K562 (cell line): ENCODE results near the gene LIPN. TPM values are rescaled to one million over a fixed set of nuclear protein-coding genes. Genes with fewer than 3 reads are reported as not detected.

Source experiments
- ATAC-seq: fragments of 200-7000 bp; cut with Tn5 transposase; 3 replicates; pipeline ENCODE4 v1.9.1; 2020; ENCODE audit warnings: moderate library complexity
- BruUV-seq: library from RNA; stranded (reverse); fragments of 400-500 nt; replicated peaks from 2 replicates; lab custom pipeline; 2021; lab: Mats Ljungman, UMichigan
- CTCF ChIA-PET: fragments of 300-600 bp; formaldehyde crosslinking; extraction: SDS; loops from one replicate; lab custom pipeline; 2021; ENCODE audit warnings: low intra/inter-chr PET ratio; lab: Yijun Ruan, JAX
- POLR2A ChIA-PET: fragments of 300-600, 350-650 bp; sonication (Branson Sonifier 250); formaldehyde crosslinking; extraction: SDS; loops from one replicate; lab custom pipeline; 2021; ENCODE audit warnings: antibody characterized with exemption, inconsistent platforms; lab: Yijun Ruan, JAX
- DNase-seq, 4 experiments: peaks; one replicate each; pipeline versions ENCODE4 v3.0.0 to v3.0.0-alpha.2; 2011 to 2018; ENCODE audit warnings: low spot score in 3 of 4, mixed read lengths in 3 of 4; ENCODE audit errors: extremely low read depth in 1 of 4
- FAIRE-seq: peaks from 2 replicates; lab custom pipeline; 2011; peaks lifted over from hg19 to GRCh38; lab: Jason Lieb, UNC
- H2AFZ ChIP-seq: 2 replicates; pipeline ENCODE4 v1.6.0; 2011; ENCODE audit warnings: low read depth, low read length, control low read depth, inconsistent platforms
- H3K27ac ChIP-seq: fragments of 200-600 bp; 3 replicates; pipeline ENCODE4 v1.8.0; 2011; ENCODE audit warnings: low read depth, mild to moderate bottlenecking, control low read depth, inconsistent platforms, low read length, moderate library complexity, mixed read lengths; ENCODE audit errors: extremely low read depth
- H3K27me3 ChIP-seq, 2 experiments: fragments of 300-600 bp in 1 of 2; 2 replicates in 1 of 2; 3 replicates in 1 of 2; pipeline versions ENCODE4 v1.6.0 to v1.8.0; 2011; ENCODE audit warnings: inconsistent platforms in 2 of 2, low read length in 2 of 2, mild to moderate bottlenecking in 1 of 2, mixed read lengths in 1 of 2, moderate library complexity in 1 of 2; ENCODE audit not compliant: control insufficient read depth in 2 of 2, insufficient read depth in 2 of 2
- H3K36me3 ChIP-seq: fragments of 300-600 bp; 3 replicates; pipeline ENCODE4 v1.8.0; 2011; ENCODE audit warnings: mild to moderate bottlenecking, low read length, inconsistent platforms; ENCODE audit not compliant: control insufficient read depth, insufficient read depth
- H3K4me1 ChIP-seq, 2 experiments: fragments of 200-600 bp in 1 of 2; replicated peaks in 1 of 2; 2 replicates in 1 of 2; 3 replicates in 1 of 2; pipeline versions ENCODE4 v1.5.1 to v1.8.0; 2011; ENCODE audit warnings: inconsistent platforms in 2 of 2, low read length in 2 of 2, mild to moderate bottlenecking in 1 of 2, mixed read lengths in 1 of 2, moderate library complexity in 1 of 2; ENCODE audit not compliant: control insufficient read depth in 2 of 2, insufficient read depth in 2 of 2
- H3K4me2 ChIP-seq: 2 replicates; pipeline ENCODE4 v1.6.1; 2011; ENCODE audit warnings: low read length, control low read depth, inconsistent platforms, mixed read lengths; ENCODE audit not compliant: insufficient read depth
- H3K4me3 ChIP-seq: fragments of 200-600 bp; sonication (generic), shearing (Covaris generic); 2 replicates; pipeline ENCODE4 v1.5.1; 2016; ENCODE audit warnings: control low read depth, inconsistent platforms
- H3K79me2 ChIP-seq: fragments of 200-600 bp; 3 replicates; pipeline ENCODE4 v1.8.0; 2011; ENCODE audit warnings: low read length, inconsistent platforms; ENCODE audit not compliant: control insufficient read depth, insufficient read depth
- H3K9ac ChIP-seq, 2 experiments: 2 replicates each; pipeline versions ENCODE4 v1.6.0 to v1.6.1; 2011; ENCODE audit warnings: low read depth in 2 of 2, low read length in 2 of 2, control low read depth in 1 of 2, inconsistent platforms in 1 of 2, mild to moderate bottlenecking in 1 of 2, mixed read lengths in 1 of 2; ENCODE audit not compliant: insufficient read depth in 1 of 2
- H3K9me1 ChIP-seq: one replicate; pipeline ENCODE4 v1.6.0; 2011; ENCODE audit warnings: inconsistent platforms, mild to moderate bottlenecking, low read length, moderate library complexity; ENCODE audit not compliant: control insufficient read depth, insufficient read depth
- H3K9me3 ChIP-seq: replicated peaks from 2 replicates; pipeline ENCODE4 v1.5.1; 2011; ENCODE audit warnings: low read depth, low read length, inconsistent platforms; ENCODE audit not compliant: control insufficient read depth, insufficient read depth
- H4K20me1 ChIP-seq: replicated peaks from 2 replicates; pipeline ENCODE4 v1.6.1; 2011; ENCODE audit warnings: low read length, inconsistent platforms, mixed read lengths; ENCODE audit not compliant: control insufficient read depth, insufficient read depth
- CTBP1 ChIP-seq: fragments of 450-650 bp; IDR thresholded peaks from 2 replicates; pipeline ENCODE4 v1.6.1; 2016; ENCODE audit warnings: borderline replicate concordance
- HMG20A ChIP-seq: fragments of 450-650 bp; formaldehyde crosslinking; conservative IDR thresholded peaks from 2 replicates; pipeline ENCODE4 v1.4.0; 2020; ENCODE audit warnings: mild to moderate bottlenecking, mixed read lengths
- NCOA4 ChIP-seq: fragments of 450-650 bp; IDR thresholded peaks from 2 replicates; pipeline ENCODE4 v1.6.1; 2018; ENCODE audit warnings: mild to moderate bottlenecking; ENCODE audit not compliant: partially characterized antibody
- NONO ChIP-seq, 2 experiments: fragments of 200-400 bp in 1 of 2; fragments of 450-650 bp in 1 of 2; formaldehyde crosslinking in 1 of 2; IDR thresholded peaks; 2 replicates each; pipeline ENCODE4 v1.6.1; 2017; ENCODE audit warnings: low read depth in 2 of 2, mild to moderate bottlenecking in 2 of 2, moderate library complexity in 2 of 2, low read length in 1 of 2
- SMAD4 ChIP-seq: fragments of 250-450 bp; sonication (Bioruptor Pico); conservative IDR thresholded peaks from 2 replicates; pipeline ENCODE4 v1.8.0; 2021; ENCODE audit warnings: inconsistent platforms, mild to moderate bottlenecking, moderate library complexity
- SP1 ChIP-seq: sonication (generic); formaldehyde crosslinking; IDR thresholded peaks from 2 replicates; pipeline ENCODE4 v1.8.1; 2022; ENCODE audit warnings: mild to moderate bottlenecking, missing genetic modification reagents
- TBL1XR1 ChIP-seq, 2 experiments: IDR thresholded peaks; 2 replicates each; pipeline ENCODE4 v1.6.1; 2012; ENCODE audit warnings: improper control_type of control experiment in 2 of 2, low read length in 2 of 2, mild to moderate bottlenecking in 1 of 2
- TFE3 ChIP-seq: fragments of 450-650 bp; formaldehyde crosslinking; IDR thresholded peaks from 2 replicates; pipeline ENCODE4 v1.4.0; 2020; ENCODE audit warnings: mild to moderate bottlenecking, mixed read lengths
- TRIM25 ChIP-seq: fragments of 450-650 bp; IDR thresholded peaks from 2 replicates; pipeline ENCODE4 v1.7.0; 2016; ENCODE audit warnings: borderline replicate concordance
- YY1 ChIP-seq, 3 experiments: IDR thresholded peaks; 2 replicates each; pipeline ENCODE4 v1.6.1; 2011; ENCODE audit warnings: low read length in 2 of 3, mild to moderate bottlenecking in 2 of 3, moderate library complexity in 2 of 3, borderline replicate concordance in 1 of 3, control low read depth in 1 of 3, low read depth in 1 of 3; ENCODE audit not compliant: insufficient read depth in 3 of 3, insufficient replicate concordance in 2 of 3, control insufficient read depth in 1 of 3, insufficient read length in 1 of 3; ENCODE audit errors: extremely low read depth in 1 of 3
- ZNF398 ChIP-seq: fragments of 250-450 bp; sonication (Bioruptor Pico); IDR thresholded peaks from 2 replicates; pipeline ENCODE4 v1.8.0; 2021; ENCODE audit warnings: moderate library complexity, mild to moderate bottlenecking, inconsistent platforms
- WGBS: fragments of 100-300 bp; shearing (Covaris generic); methylation state at CpG from one replicate; pipeline ENCODE4 v1.1.6; 2016; ENCODE audit warnings: low coverage, mixed read lengths; ENCODE audit not compliant: insufficient coverage; ENCODE audit errors: missing lambda C conversion rate; 5-methylcytosine and 5-hydroxymethylcytosine counted together
- in situ Hi-C: fragments of 300-500 bp; cut with MboI; formaldehyde crosslinking; loops from 4 replicates; pipeline ENCODE4 v1.15.0; 2018; ENCODE audit warnings: inconsistent platforms, mixed read lengths
- intact Hi-C: fragments of 100-400 bp; cut with micrococcal nuclease; formaldehyde crosslinking; loops from 2 replicates; pipeline ENCODE4 v1.14.2; 2022
- polyA plus RNA-seq, 8 experiments: library from polyadenylated mRNA; depleted of rRNA in 4 of 8; stranded (reverse) in 5 of 8; unstranded in 3 of 8; fragments of >200 nt; fragmentation: Nextera tagmentation in 2 of 8; fragmentation: Illumina TruSeq in 1 of 8; extraction: Ambion mirVana in 2 of 8; extraction: Trizol in 1 of 8; gene quantifications; 2 replicates each; pipeline versions ENCODE4 v1.2.1 to v1.2.3, GENCODE V29; 2011 to 2014; ENCODE audit warnings: inconsistent platforms in 1 of 8, missing spikeins in 1 of 8
- total RNA-seq, 7 experiments: library from RNA; depleted of rRNA in 6 of 7; stranded (reverse); fragments of >200 nt in 6 of 7; fragmentation: Illumina TruSeq in 2 of 7; extraction: Trizol in 2 of 7; gene quantifications; 2 replicates each; pipeline versions ENCODE4 v1.2.1 to v1.2.3, GENCODE V29; 2011 to 2021; ENCODE audit warnings: low replicate concordance in 1 of 7

The LIPN gene
- total and polyA plus RNA-seq, 9 of the 15 experiments (the other 6 are each of a cell fraction or from before 2014, with no cell fraction given) = not detected

- ChIA-PET CTCF (no interaction called here), POLR2A (no interaction called here)
- Histone ChIP-seq H3K27ac (no peak overlapping the region), H3K9me1 (no peaks in the 10 kb centered on the region), H3K4me2 (no peak overlapping the region), H3K4me1 (no peaks in the 10 kb centered on the region), H3K79me2 (no peaks in the 10 kb centered on the region), H3K9ac (no peak overlapping the region), H3K4me3 (no peak overlapping the region), H3K27me3 (no peaks in the 10 kb centered on the region), H3K36me3 (no peaks in the 10 kb centered on the region), H2AFZ (no peak overlapping the region), H3K9me3 (no peaks in the 10 kb centered on the region), H4K20me1 (no peaks in the 10 kb centered on the region)
- DNase-seq (no peak), ATAC-seq (no peak), FAIRE-seq (no peak)
- intact Hi-C loops = no loop called here
- in situ Hi-C loops = no loop called here
- WGBS = 0% methylated on average over 4 of the region's 4 CpGs
- BruUV-seq = no TSS peak
- TF ChIP-seq SMAD4 (CRISPR knock-in tag) (no peak), TFE3 (CRISPR knock-in tag) (no peak), HMG20A (no peak), CTBP1 (no peak), TRIM25 (no peak), NONO (IDR thresholded peaks at IDR 0.05; ENCODE audit: low read depth in 2 of 2, low read length in 1 of 2) (no peak), ZNF398 (CRISPR knock-in tag) (no peak), TBL1XR1 (IDR thresholded peaks at IDR 0.05; ENCODE audit: low read length in 2 of 2) (no peak), YY1 (IDR thresholded peaks at IDR 0.05; ENCODE audit: borderline replicate concordance in 1 of 3, control insufficient read depth in 1 of 3, extremely low read depth in 1 of 3, insufficient read depth in 3 of 3, insufficient read length in 1 of 3, insufficient replicate concordance in 2 of 3, low read depth in 1 of 3, low read length in 2 of 3) (no peak), SP1 (no peak), NCOA4 (no peak)
Observed at GRCh38 chr10:88792661-88793060, 32.8 kb downstream of the LIPN start.
